HFFc6 (cell line): ENCODE data around the gene FHOD3. TPM values are rescaled to one million over a fixed set of nuclear protein-coding genes. Genes with fewer than 3 reads are reported as not detected.

Experiments
- DNase-seq: peaks from one replicate; pipeline ENCODE4 v3.0.0-alpha.2; 2018
- H3K27ac Mint-ChIP-seq: 2 replicates; pipeline ENCODE4 v1.8.0; 2020; ENCODE audit warnings: mild to moderate bottlenecking, mixed read lengths
- H3K27me3 Mint-ChIP-seq: 2 replicates; pipeline ENCODE4 v1.8.0; 2021; ENCODE audit warnings: mild to moderate bottlenecking, moderate library complexity, mixed read lengths; ENCODE audit not compliant: insufficient read depth
- H3K36me3 Mint-ChIP-seq: 2 replicates; pipeline ENCODE4 v1.8.0; 2021; ENCODE audit warnings: low read depth, mixed read lengths
- H3K4me1 Mint-ChIP-seq: 2 replicates; pipeline ENCODE4 v1.8.0; 2020; ENCODE audit warnings: low read depth, mixed read lengths
- H3K4me3 Mint-ChIP-seq: 2 replicates; pipeline ENCODE4 v1.8.0; 2020; ENCODE audit warnings: mild to moderate bottlenecking, moderate library complexity, mixed read lengths
- H3K9me3 Mint-ChIP-seq: 2 replicates; pipeline ENCODE4 v1.8.0; 2020; ENCODE audit warnings: mild to moderate bottlenecking, mixed read lengths
- total RNA-seq, 6 experiments: library from RNA; stranded (reverse); fragmentation: NEBNext Ultra II Directional; extraction: Animal tissue kit (Norgen Biotek cat#: 25700); gene quantifications; 2 replicates in 1 of 6; 3 replicates in 5 of 6; pipeline ENCODE4 v1.2.3, GENCODE V29; 2021
- TF ChIP-seq, protein P1 (sequence below): fragments of 200-600 bp; sonication (generic); IDR thresholded peaks from 2 replicates; pipeline ENCODE4 v1.5.0; 2021; ENCODE audit warnings: antibody characterized with exemption, mild to moderate bottlenecking

Gene FHOD3
- total RNA-seq, 6 experiments from 2014 or later: 32.8 to 67.6 (median 61.4) TPM

DNA sequence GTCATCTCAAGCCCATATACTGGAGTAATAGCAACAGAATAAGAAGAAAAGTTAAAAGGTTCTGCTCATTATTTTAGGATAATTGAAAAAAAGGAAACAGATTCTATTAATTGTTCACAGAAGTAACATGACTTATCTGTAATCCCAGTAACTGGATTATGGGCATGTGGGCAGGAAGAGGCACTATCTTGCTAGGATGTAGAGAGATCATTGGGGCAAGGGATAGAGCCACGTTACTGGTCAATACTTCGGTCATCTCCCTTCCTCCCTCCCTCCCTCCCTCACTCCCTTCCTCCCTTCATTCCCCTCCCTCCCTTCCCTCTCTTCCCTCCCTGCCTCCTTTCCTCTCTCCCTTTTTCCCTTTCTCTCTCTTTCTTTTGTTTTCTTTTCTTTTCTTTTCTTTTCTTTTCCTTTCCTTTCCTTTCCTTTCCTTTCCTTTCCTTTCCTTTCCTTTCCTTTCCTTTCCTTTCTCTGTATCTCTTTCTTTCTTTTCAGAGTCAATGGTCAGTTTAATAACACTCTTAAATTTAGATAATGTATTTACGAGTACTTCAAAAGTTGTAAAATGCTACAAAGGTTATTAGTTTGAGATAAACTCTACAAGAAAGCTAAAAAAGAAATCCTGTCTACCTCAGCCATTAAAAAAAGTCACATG is 82.8 kb downstream of the FHOD3 start:
- H3K9me3 Mint-ChIP-seq: no peaks in the 10 kb centered on the region
- no peak for DNase-seq
- peaks cover 51% of the 10 kb centered on the region for H3K4me1 Mint-ChIP-seq
- H3K27ac Mint-ChIP-seq: no peak overlapping the region; the same call in 1 of the 2 replicates
- peaks cover 3% of the 10 kb centered on the region for H3K27me3 Mint-ChIP-seq
- TF ChIP-seq, protein P1, sequence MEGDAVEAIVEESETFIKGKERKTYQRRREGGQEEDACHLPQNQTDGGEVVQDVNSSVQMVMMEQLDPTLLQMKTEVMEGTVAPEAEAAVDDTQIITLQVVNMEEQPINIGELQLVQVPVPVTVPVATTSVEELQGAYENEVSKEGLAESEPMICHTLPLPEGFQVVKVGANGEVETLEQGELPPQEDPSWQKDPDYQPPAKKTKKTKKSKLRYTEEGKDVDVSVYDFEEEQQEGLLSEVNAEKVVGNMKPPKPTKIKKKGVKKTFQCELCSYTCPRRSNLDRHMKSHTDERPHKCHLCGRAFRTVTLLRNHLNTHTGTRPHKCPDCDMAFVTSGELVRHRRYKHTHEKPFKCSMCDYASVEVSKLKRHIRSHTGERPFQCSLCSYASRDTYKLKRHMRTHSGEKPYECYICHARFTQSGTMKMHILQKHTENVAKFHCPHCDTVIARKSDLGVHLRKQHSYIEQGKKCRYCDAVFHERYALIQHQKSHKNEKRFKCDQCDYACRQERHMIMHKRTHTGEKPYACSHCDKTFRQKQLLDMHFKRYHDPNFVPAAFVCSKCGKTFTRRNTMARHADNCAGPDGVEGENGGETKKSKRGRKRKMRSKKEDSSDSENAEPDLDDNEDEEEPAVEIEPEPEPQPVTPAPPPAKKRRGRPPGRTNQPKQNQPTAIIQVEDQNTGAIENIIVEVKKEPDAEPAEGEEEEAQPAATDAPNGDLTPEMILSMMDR: no peak
- no peak overlapping the region for H3K4me3 Mint-ChIP-seq
- no peaks in the 10 kb centered on the region for H3K36me3 Mint-ChIP-seq

DNA sequence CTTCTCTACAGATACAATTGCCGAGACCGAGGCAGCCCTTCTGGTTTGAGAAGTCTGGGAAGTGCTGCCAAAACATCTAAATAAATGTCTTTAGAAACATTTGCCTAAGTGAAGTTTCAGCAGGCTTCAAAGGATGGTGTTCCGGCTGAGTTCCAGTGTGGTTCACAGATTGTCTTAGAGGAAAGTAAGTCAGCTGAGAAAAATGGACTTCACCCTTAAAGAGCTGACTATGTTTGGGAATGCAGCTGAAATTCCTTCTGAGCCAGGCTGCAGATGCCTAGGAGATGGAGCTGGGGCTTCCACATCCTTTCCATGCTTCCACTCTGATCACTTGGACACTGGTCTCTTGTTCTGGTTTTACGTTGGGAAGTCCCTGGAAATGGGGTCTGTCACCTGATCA is 83.6 kb downstream of the FHOD3 start:
- DNase-seq: no peak
- H3K27me3 Mint-ChIP-seq: peaks cover 3% of the 10 kb centered on the region
- TF ChIP-seq, protein P1: no peak
- no peaks in the 10 kb centered on the region for H3K36me3 Mint-ChIP-seq
- no peaks in the 10 kb centered on the region for H3K9me3 Mint-ChIP-seq
- peaks cover 45% of the 10 kb centered on the region for H3K4me1 Mint-ChIP-seq
- H3K4me3 Mint-ChIP-seq: no peak overlapping the region
- no peak overlapping the region; the same call in 1 of the 2 replicates for H3K27ac Mint-ChIP-seq

DNA sequence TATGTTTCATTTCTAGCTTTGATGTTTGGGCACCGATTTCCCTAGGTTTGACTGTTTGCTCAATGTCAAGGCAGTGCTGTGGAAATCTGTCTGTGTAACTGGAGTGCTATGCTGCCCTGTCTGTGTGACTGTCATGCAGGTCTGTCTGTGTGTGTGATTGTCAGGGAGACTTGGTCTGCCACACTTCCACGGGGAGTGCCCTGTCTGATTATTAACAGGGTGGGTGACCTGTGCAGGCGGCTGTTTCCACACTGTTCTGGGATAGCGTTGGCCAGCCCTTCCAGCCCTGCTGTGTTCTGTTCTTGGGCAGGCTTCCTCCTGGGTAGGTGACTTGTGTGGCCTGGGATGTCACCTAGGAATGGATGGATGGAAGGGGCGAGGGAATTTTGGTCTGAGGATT is 85.3 kb downstream of the FHOD3 start:
- Mint-ChIP-seq H3K27ac (no peak overlapping the region), H3K4me1 (peaks cover 43% of the 10 kb centered on the region), H3K9me3 (no peaks in the 10 kb centered on the region), H3K27me3 (no peaks in the 10 kb centered on the region; the same call in 1 of the 2 replicates), H3K36me3 (no peaks in the 10 kb centered on the region), H3K4me3 (no peak overlapping the region)
- DNase-seq: no peak
- TF ChIP-seq, protein P1: no peak

DNA sequence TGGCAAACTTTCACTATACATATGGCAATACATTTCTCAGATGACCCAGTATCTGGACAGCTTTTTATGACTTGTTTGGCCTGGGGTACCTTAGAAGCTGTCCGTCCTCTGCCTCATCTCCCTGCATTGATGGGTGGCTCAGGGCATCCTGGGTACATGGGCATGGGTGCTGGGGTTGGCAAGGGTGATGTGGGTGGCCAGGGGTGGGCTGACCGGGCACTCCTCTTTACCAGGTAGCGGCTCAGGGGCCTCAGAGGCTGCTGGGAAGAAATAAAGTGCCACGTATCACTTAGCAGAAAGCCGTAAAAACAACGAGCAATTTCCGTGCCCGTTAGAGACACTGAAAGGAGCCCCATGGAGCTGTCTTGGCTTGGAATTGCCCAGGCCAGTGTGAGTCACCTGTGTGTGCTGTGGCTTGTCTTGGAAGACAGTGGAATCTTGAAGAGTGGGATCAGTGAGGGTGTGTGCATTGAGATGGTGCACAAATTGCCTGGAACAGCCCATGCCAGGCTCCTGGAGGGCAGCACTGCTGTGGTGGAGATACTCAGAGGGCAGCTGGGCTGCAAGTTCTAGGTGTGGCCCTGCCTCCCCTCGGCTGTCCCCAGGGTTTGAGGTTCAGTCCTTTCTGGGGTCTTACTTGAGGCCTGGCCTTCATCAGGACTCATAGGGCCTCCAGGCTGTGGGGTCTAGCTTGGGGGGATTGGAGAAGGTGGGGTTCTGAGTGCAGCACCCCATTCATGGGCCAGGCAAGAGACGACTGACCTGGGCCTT is 88.8 kb downstream of the FHOD3 start:
- Mint-ChIP-seq H3K4me3 (no peak overlapping the region), H3K27ac (no peak overlapping the region), H3K27me3 (no peaks in the 10 kb centered on the region; the same call in none of the 2 replicates), H3K4me1 (peaks cover 24% of the 10 kb centered on the region), H3K36me3 (no peaks in the 10 kb centered on the region), H3K9me3 (no peaks in the 10 kb centered on the region)
- no peak for DNase-seq
- TF ChIP-seq, protein P1: no peak

- Mint-ChIP-seq H3K9me3 (no peaks in the 10 kb centered on the region), H3K27me3 (no peaks in the 10 kb centered on the region; the same call in 1 of the 2 replicates), H3K4me1 (peaks cover 25% of the 10 kb centered on the region), H3K27ac (no peak overlapping the region; the same call in 1 of the 2 replicates), H3K4me3 (no peak overlapping the region), H3K36me3 (no peaks in the 10 kb centered on the region)
- TF ChIP-seq, protein P1: no peak
- DNase-seq: no peak
Measured at GRCh38 chr18:36387310-36387709, 89.8 kb downstream of the FHOD3 start.
